Neuronal stem cell (in vitro differentiated cells): ENCODE measurements around the gene TMEM179B.
A peak's percentile ranks its signal among the peaks of the same experiment; 100 is the strongest.

Source experiments
- DNase-seq: peaks from one replicate; pipeline ENCODE4 v3.0.0-alpha.2; 2013; ENCODE audit warnings: low spot score
- H2AFZ ChIP-seq: one replicate; pipeline ENCODE4 v1.6.1; 2013; ENCODE audit warnings: mild to moderate bottlenecking, low read length, inconsistent platforms
- H2AK5ac ChIP-seq: 2 replicates; pipeline ENCODE4 v1.6.1; 2013; ENCODE audit warnings: low read depth, mild to moderate bottlenecking, inconsistent platforms, low read length, moderate library complexity, mixed read lengths
- H2BK120ac ChIP-seq: 2 replicates; pipeline ENCODE4 v1.6.1; 2013; ENCODE audit warnings: low read depth, mild to moderate bottlenecking, inconsistent platforms, low read length, moderate library complexity, mixed read lengths
- H2BK12ac ChIP-seq: one replicate; pipeline ENCODE4 v1.6.1; 2013; ENCODE audit warnings: low read length, inconsistent platforms
- H2BK15ac ChIP-seq: 2 replicates; pipeline ENCODE4 v1.6.1; 2013; ENCODE audit warnings: mild to moderate bottlenecking, low read length, inconsistent platforms, mixed read lengths
- H2BK5ac ChIP-seq: one replicate; pipeline ENCODE4 v1.6.1; 2013; ENCODE audit warnings: inconsistent platforms, mild to moderate bottlenecking, low read length, moderate library complexity
- H3K14ac ChIP-seq: one replicate; pipeline ENCODE4 v1.6.1; 2013; ENCODE audit warnings: low read length, inconsistent platforms
- H3K18ac ChIP-seq: 2 replicates; pipeline ENCODE4 v1.6.1; 2013; ENCODE audit warnings: low read length, inconsistent platforms
- H3K23ac ChIP-seq: 2 replicates; pipeline ENCODE4 v1.6.1; 2013; ENCODE audit warnings: low read depth, mild to moderate bottlenecking, mixed read lengths, low read length, inconsistent platforms; ENCODE audit not compliant: poor library complexity
- H3K27ac ChIP-seq: replicated peaks from 3 replicates; pipeline ENCODE4 v1.5.1; 2013; ENCODE audit warnings: low read length, inconsistent platforms
- H3K27me3 ChIP-seq, 3 experiments: 2 replicates each; pipeline ENCODE4 v1.6.1; 2013; ENCODE audit warnings: low read length in 3 of 3, mild to moderate bottlenecking in 2 of 3, inconsistent platforms in 1 of 3, low read depth in 1 of 3, mixed read lengths in 1 of 3, moderate library complexity in 1 of 3; ENCODE audit not compliant: control insufficient read depth in 3 of 3, insufficient read depth in 3 of 3
- H3K36me3 ChIP-seq, 2 donors: replicated peaks in 1 of 2; 2 replicates each; pipeline ENCODE4 v1.6.1; 2013; ENCODE audit warnings: low read length in 2 of 2; ENCODE audit not compliant: control insufficient read depth in 2 of 2, insufficient read depth in 2 of 2
- H3K4ac ChIP-seq: 2 replicates; pipeline ENCODE4 v1.6.1; 2013; ENCODE audit warnings: inconsistent platforms, mild to moderate bottlenecking, low read length, moderate library complexity
- H3K4me1 ChIP-seq, 2 donors: 1 replicate in 1 of 2; 2 replicates in 1 of 2; pipeline ENCODE4 v1.6.1; 2013; ENCODE audit warnings: low read length in 2 of 2, low read depth in 1 of 2; ENCODE audit not compliant: control insufficient read depth in 2 of 2, insufficient read depth in 1 of 2
- H3K4me2 ChIP-seq: one replicate; pipeline ENCODE4 v1.6.1; 2013; ENCODE audit warnings: mild to moderate bottlenecking, low read length, inconsistent platforms; ENCODE audit not compliant: insufficient read depth, poor library complexity, severe bottlenecking
- H3K4me3 ChIP-seq, 2 donors: 2 replicates each; pipeline ENCODE4 v1.5.1; 2013; ENCODE audit warnings: low read length in 2 of 2, mild to moderate bottlenecking in 2 of 2, inconsistent platforms in 1 of 2, moderate library complexity in 1 of 2
- H3K79me1 ChIP-seq: one replicate; pipeline ENCODE4 v1.6.1; 2013; ENCODE audit warnings: low read depth, mild to moderate bottlenecking, inconsistent platforms, low read length, moderate library complexity
- H3K9ac ChIP-seq: one replicate; pipeline ENCODE4 v1.6.1; 2013; ENCODE audit warnings: mild to moderate bottlenecking, low read depth, low read length, inconsistent platforms; ENCODE audit not compliant: poor library complexity
- H3K9me3 ChIP-seq, 2 donors: replicated peaks in 1 of 2; 2 replicates each; pipeline versions ENCODE3 to v1.6.1; 2013; ENCODE audit warnings: low read length in 2 of 2, mild to moderate bottlenecking in 2 of 2, inconsistent platforms in 1 of 2, low read depth in 1 of 2, mixed read lengths in 1 of 2, moderate library complexity in 1 of 2; ENCODE audit not compliant: control insufficient read depth in 2 of 2, insufficient read depth in 1 of 2
- H4K8ac ChIP-seq: one replicate; pipeline ENCODE4 v1.6.1; 2013; ENCODE audit warnings: low read depth, mild to moderate bottlenecking, inconsistent platforms, low read length, moderate library complexity
- H4K91ac ChIP-seq: one replicate; pipeline ENCODE4 v1.6.1; 2013; ENCODE audit warnings: low read length, low read depth, mild to moderate bottlenecking, inconsistent platforms; ENCODE audit not compliant: poor library complexity
- WGBS, 2 donors: extraction: QIAGEN DNeasy Blood & Tissue Kit; methylation state at CpG; one replicate each; pipeline ENCODE4 v1.1.7; 2013; ENCODE audit warnings: missing lambda C conversion rate in 2 of 2, mixed read lengths in 1 of 2; ENCODE audit not compliant: insufficient read length in 2 of 2, insufficient replicate concordance in 1 of 2; ENCODE audit errors: extremely low coverage in 2 of 2; 5-methylcytosine and 5-hydroxymethylcytosine counted together

Gene TMEM179B

DNA sequence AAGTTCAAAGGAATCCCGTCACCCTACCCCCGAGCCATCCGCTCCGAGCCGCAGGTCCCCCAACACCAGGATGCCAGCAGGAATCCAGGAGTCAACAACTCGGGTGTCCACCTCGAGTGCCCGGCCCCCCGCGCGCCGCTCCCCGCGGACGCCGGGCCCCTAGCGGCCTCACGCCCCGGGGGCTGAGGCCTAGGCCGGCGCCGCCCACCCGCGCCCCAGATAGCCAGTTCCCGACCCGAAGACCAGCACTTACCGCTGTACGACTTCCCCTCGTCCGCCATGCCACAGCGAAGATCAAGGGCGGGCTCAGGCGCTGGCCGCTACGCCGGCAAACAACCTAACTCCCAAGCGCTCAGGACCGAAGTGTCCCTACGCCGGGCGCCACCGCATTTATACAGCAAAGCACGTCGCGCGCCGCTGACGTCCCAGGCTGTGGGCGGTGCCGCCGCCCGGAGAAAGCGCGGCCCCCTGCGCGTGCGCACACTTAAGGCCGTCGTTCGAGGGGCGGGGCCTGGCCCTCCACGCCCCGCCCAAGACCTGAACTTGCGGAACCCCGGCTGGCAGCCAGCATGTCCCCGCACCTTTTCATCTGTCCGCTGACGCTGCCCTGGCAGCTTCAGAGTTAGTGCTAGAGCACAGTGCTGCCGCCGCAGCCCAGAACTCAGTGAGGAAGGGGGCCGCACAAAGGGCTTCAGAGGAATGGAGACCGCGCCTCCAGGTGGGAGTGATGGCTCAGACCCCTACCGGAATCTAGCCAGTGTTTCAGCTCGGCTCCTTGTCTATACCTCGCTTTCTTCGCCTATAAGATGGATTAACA, 18.1 kb downstream of the TMEM179B start, which contains the start of gene NXF1:
Gene NXF1 (minus strand): TSS at position 365 of the 817 bp plus-strand sequence. CDS start 84 bp downstream, at position 281.
- Histone ChIP-seq H2BK5ac (no peak within 1 kb of the TSS), H3K4me2 (peak within 1 kb of the TSS; percentile 90), H2BK15ac (no peak within 1 kb of the TSS), H2BK120ac (no peak within 1 kb of the TSS), H3K9me3 (no peaks in the 10 kb centered on the region), H3K23ac (peak within 1 kb of the TSS; percentile 100), H3K27ac (peak within 1 kb of the TSS; percentile 83), H3K9ac (peak within 1 kb of the TSS; percentile 97), H2AK5ac (peak within 1 kb of the TSS; percentile 40), H3K36me3 (peaks cover 22 to 46% of the 10 kb centered on the region in 2 donors), H3K27me3 (no peaks in the 10 kb centered on the region), H2BK12ac (no peak within 1 kb of the TSS), H3K14ac (peak within 1 kb of the TSS; percentile 91), H3K18ac (peak within 1 kb of the TSS; percentile 93), H3K79me1 (no peaks in the 10 kb centered on the region), H4K8ac (no peak within 1 kb of the TSS), H3K4ac (no peak within 1 kb of the TSS), H2AFZ (peak within 1 kb of the TSS; percentile 94), H3K4me1 (peaks cover 12 to 13% of the 10 kb centered on the region in 2 donors), H3K4me3 (peak within 1 kb of the TSS; percentile 94 to 97), H4K91ac (no peak within 1 kb of the TSS)
- no CpG with 5 or more reads among the region's 77 CpGs for WGBS, 2 donors
- DNase-seq, result peak; percentile 96

DNA sequence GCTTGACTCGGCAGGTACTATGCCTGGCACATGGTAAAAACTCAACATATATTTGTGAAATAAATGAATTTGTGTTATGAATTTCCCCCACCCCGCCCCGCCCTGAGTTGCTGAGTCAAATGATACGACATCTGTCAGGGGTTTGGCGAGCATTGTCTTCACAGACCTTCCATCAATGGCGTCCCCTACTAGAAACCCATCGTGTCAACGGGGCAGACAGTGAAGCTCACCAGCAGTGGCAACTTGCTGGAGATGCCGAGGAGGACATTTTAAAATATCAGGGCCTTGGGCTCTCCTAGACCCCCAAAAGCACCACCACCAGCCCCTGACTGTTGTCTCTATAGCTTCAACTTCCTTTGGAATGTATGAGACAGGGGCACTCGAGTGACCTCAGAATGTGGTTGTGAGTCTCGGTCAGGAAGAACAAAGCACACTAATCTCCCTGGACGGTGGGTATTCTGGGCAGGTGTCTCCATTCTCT, 18.8 kb downstream of the TMEM179B start:
- H3K4me2 ChIP-seq, result peak overlapping the region; percentile 90
- H3K4ac ChIP-seq, result no peak overlapping the region
- H2BK15ac ChIP-seq, result no peak overlapping the region
- H3K79me1 ChIP-seq, result no peaks in the 10 kb centered on the region
- no peak for DNase-seq
- peak overlapping the region; percentile 83 to 94 for H3K4me3 ChIP-seq
- H3K18ac ChIP-seq, result no peak overlapping the region
- no peak overlapping the region for H2AK5ac ChIP-seq
- H4K8ac ChIP-seq, result no peak overlapping the region
- peaks cover 12 to 13% of the 10 kb centered on the region in 2 donors for H3K4me1 ChIP-seq
- H3K9me3 ChIP-seq, result no peaks in the 10 kb centered on the region
- no peak overlapping the region for H2BK120ac ChIP-seq
- no peak overlapping the region for H2BK12ac ChIP-seq
- no peak overlapping the region for H3K23ac ChIP-seq
- no peak overlapping the region for H4K91ac ChIP-seq
- H2BK5ac ChIP-seq, result no peak overlapping the region
- no peaks in the 10 kb centered on the region for H3K27me3 ChIP-seq
- peaks cover 18 to 39% of the 10 kb centered on the region in 2 donors for H3K36me3 ChIP-seq
- H3K14ac ChIP-seq, result no peak overlapping the region
- peak overlapping the region; percentile 6 for H3K27ac ChIP-seq
- H2AFZ ChIP-seq, result peak overlapping the region; percentile 94
- no CpG with 5 or more reads among the region's 12 CpGs for WGBS, 2 donors
- H3K9ac ChIP-seq, result no peak overlapping the region

DNA sequence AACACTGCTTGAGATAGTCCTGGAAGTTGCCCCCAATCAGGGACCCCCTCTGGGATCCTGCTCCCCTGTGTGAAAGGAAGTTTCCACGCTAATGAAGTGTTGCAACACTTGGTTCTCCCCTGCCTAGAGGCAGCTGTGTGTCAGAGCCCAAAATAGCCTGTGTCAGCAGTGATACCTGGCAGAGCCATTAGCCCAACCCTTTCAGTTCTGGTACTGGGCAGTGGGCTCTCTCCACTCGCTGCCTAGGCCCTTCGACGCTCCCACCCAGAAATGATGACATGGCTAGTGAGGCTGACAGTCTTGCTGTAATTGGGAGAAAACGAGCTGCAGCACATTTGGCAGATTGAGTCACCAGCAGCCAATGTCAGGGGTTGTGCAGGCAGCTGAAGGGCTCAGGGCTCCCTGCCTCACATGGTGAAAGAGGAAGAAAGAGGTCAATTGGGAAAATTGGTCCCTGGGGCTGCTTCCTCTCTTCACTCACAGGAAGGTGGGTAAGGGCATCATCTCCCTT, 19.5 kb downstream of the TMEM179B start:
- H2AK5ac ChIP-seq, result no peak overlapping the region
- no peak overlapping the region for H3K18ac ChIP-seq
- no peak overlapping the region for H3K23ac ChIP-seq
- H3K4me3 ChIP-seq, result no peak overlapping the region
- H2AFZ ChIP-seq, result no peak overlapping the region
- no CpG with 5 or more reads among the region's 5 CpGs for WGBS, 2 donors
- H3K36me3 ChIP-seq, result peaks cover 11 to 32% of the 10 kb centered on the region in 2 donors
- H4K91ac ChIP-seq, result no peak overlapping the region
- no peak overlapping the region for H2BK5ac ChIP-seq
- peak overlapping the region; percentile 24 for H3K9ac ChIP-seq
- H2BK12ac ChIP-seq, result no peak overlapping the region
- peak overlapping the region; percentile 26 for H3K27ac ChIP-seq
- no peaks in the 10 kb centered on the region for H3K27me3 ChIP-seq
- H2BK15ac ChIP-seq, result peak overlapping the region; percentile 41
- H3K79me1 ChIP-seq, result no peaks in the 10 kb centered on the region
- DNase-seq, result no peak
- H3K14ac ChIP-seq, result no peak overlapping the region
- no peak overlapping the region for H4K8ac ChIP-seq
- no peak overlapping the region for H3K4ac ChIP-seq
- H3K9me3 ChIP-seq, result no peaks in the 10 kb centered on the region
- no peak overlapping the region for H2BK120ac ChIP-seq
- no peak overlapping the region for H3K4me2 ChIP-seq
- H3K4me1 ChIP-seq, result peaks cover 12 to 13% of the 10 kb centered on the region in 2 donors

DNA sequence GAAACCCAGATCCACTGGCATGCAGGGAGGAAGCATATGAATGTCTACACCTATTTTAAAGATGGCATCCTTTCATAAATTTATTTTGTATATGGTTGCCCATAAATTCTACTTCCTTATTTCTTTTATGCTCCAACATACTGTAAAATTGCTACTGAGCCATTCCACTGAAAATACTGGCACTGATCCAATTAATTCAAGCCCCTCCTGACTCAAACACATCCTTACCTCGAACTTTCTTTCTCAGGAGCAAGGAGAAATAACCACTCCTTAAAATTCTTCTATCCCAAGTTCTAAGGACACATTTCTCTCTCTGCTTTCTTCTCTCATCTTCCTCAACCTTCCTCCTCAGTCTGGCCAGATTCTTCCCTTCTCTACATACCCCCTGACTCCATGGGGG, 23.5 kb downstream of the TMEM179B start:
- Histone ChIP-seq H4K8ac (no peak overlapping the region), H3K9me3 (no peaks in the 10 kb centered on the region), H3K4me3 (no peak overlapping the region), H3K18ac (no peak overlapping the region), H3K27me3 (no peaks in the 10 kb centered on the region), H3K14ac (no peak overlapping the region), H2BK12ac (no peak overlapping the region), H2BK15ac (no peak overlapping the region), H2BK120ac (no peak overlapping the region), H3K79me1 (no peaks in the 10 kb centered on the region), H3K4me2 (no peak overlapping the region), H2AFZ (no peak overlapping the region), H3K9ac (no peak overlapping the region), H4K91ac (no peak overlapping the region), H2AK5ac (no peak overlapping the region), H3K4ac (no peak overlapping the region), H3K23ac (no peak overlapping the region), H3K4me1 (peaks cover 6 to 9% of the 10 kb centered on the region in 2 donors), H3K27ac (no peak overlapping the region), H2BK5ac (no peak overlapping the region), H3K36me3 (peaks cover 5 to 8% of the 10 kb centered on the region in 2 donors)
- no peak for DNase-seq
- WGBS, 2 donors, result no CpG with 5 or more reads among the region's 1 CpG
